HepG2 (cell line): ENCODE measurements around the gene SFR1. TPM values are rescaled to one million over a fixed set of nuclear protein-coding genes. Genes with fewer than 3 reads are reported as not detected.

Experiments used
- AFF4 ChIP-seq: sonication (generic); formaldehyde crosslinking; IDR thresholded peaks from 2 replicates; pipeline ENCODE4 v1.4.0; 2020; ENCODE audit warnings: missing genetic modification reagents
- GABPA ChIP-seq, 2 experiments: IDR thresholded peaks; 2 replicates each; pipeline ENCODE4 v1.6.1; 2011 to 2016; ENCODE audit warnings: low read depth in 2 of 2, low read length in 1 of 2, missing biosample characterization in 1 of 2, missing genetic modification characterization in 1 of 2
- KDM4B ChIP-seq: sonication (generic); formaldehyde crosslinking; IDR thresholded peaks from 2 replicates; pipeline ENCODE4 v1.4.0; 2020; ENCODE audit warnings: missing genetic modification reagents
- KMT2A ChIP-seq: sonication (generic); formaldehyde crosslinking; IDR thresholded peaks from 2 replicates; pipeline ENCODE4 v1.4.0; 2020; ENCODE audit warnings: missing genetic modification reagents
- SP2 ChIP-seq: sonication (generic); formaldehyde crosslinking; IDR thresholded peaks from 2 replicates; pipeline ENCODE4 v1.5.1; 2020; ENCODE audit warnings: mild to moderate bottlenecking, missing genetic modification reagents
- SSRP1 ChIP-seq: IDR thresholded peaks from 2 replicates; pipeline ENCODE4 v1.6.1; 2016; ENCODE audit warnings: control low read depth
- U2AF1 ChIP-seq: fragments of 200-400 bp; formaldehyde crosslinking; optimal IDR thresholded peaks from 2 replicates; pipeline ENCODE3; 2017; ENCODE audit warnings: mild to moderate bottlenecking, low read depth, low read length
- YY1 ChIP-seq: IDR thresholded peaks from 2 replicates; pipeline ENCODE4 v1.6.1; 2011; ENCODE audit warnings: low read length, low read depth, moderate library complexity, mild to moderate bottlenecking; ENCODE audit not compliant: insufficient read depth, insufficient replicate concordance
- ZBTB10 ChIP-seq: sonication (generic); formaldehyde crosslinking; IDR thresholded peaks from 2 replicates; pipeline ENCODE4 v1.4.0; 2020; ENCODE audit warnings: missing genetic modification reagents, borderline replicate concordance
- ZFP36L1 ChIP-seq: sonication (generic); formaldehyde crosslinking; IDR thresholded peaks from 2 replicates; pipeline ENCODE4 v1.8.0; 2022; ENCODE audit warnings: mild to moderate bottlenecking, missing genetic modification reagents, moderate library complexity
- ZHX2 ChIP-seq, 2 experiments: sonication (generic) in 1 of 2; formaldehyde crosslinking in 1 of 2; IDR thresholded peaks; 2 replicates each; pipeline versions ENCODE4 v1.6.1 to v1.9.0; 2014 to 2022; ENCODE audit warnings: antibody characterized with exemption in 1 of 2, borderline replicate concordance in 1 of 2, inconsistent platforms in 1 of 2, low read depth in 1 of 2, missing genetic modification reagents in 1 of 2
- ZNF292 ChIP-seq: sonication (generic); formaldehyde crosslinking; IDR thresholded peaks from 2 replicates; pipeline ENCODE4 v1.8.1; 2022; ENCODE audit warnings: mild to moderate bottlenecking, low read depth, missing genetic modification reagents, borderline replicate concordance
- ZNF563 ChIP-seq: sonication (generic); formaldehyde crosslinking; IDR thresholded peaks from 2 replicates; pipeline ENCODE4 v1.8.0; 2022; ENCODE audit warnings: mild to moderate bottlenecking, moderate library complexity, missing genetic modification reagents
- ZNF788 ChIP-seq: sonication (generic); formaldehyde crosslinking; IDR thresholded peaks from 2 replicates; pipeline ENCODE4 v1.5.0; 2020; ENCODE audit warnings: mild to moderate bottlenecking, missing genetic modification reagents, borderline replicate concordance
- polyA plus RNA-seq, 8 experiments: library from polyadenylated mRNA; depleted of rRNA in 3 of 8; stranded (reverse) in 7 of 8; unstranded in 1 of 8; fragments of >200 nt; fragmentation: Illumina TruSeq in 4 of 8; extraction: Trizol in 4 of 8; gene quantifications; 2 replicates each; pipeline versions ENCODE4 v1.2.1 to v1.2.3, GENCODE V29; 2011 to 2016; ENCODE audit warnings: low read depth in 4 of 8, missing spikeins in 1 of 8, mixed read lengths in 1 of 8; ENCODE audit not compliant: insufficient read depth in 1 of 8
- total RNA-seq, 5 experiments: library from RNA; depleted of rRNA; stranded (reverse); fragments of >200 nt; fragmentation: Illumina TruSeq; extraction: Trizol; gene quantifications; 2 replicates each; pipeline ENCODE4 v1.2.3, GENCODE V29; 2016; ENCODE audit warnings: low read depth in 1 of 5

SFR1 gene
- total and polyA plus RNA-seq, 2 of the 13 experiments (the other 11 are each of a cell fraction or from before 2014, with no cell fraction given), result 2.2 to 6.1 TPM

GRCh38 chr10:104121485-104122224 lies at the start of gene SFR1 (continued):
- TF ChIP-seq AFF4 (CRISPR knock-in tag) (no peak; the same call in 1 of the 2 replicates), ZFP36L1 (CRISPR knock-in tag) (no peak), ZHX2 (IDR thresholded peaks at IDR 0.05; ENCODE audit: low read depth) (peak; percentile 60; the same call in 1 of the 2 replicates), ZHX2 (CRISPR knock-in tag; IDR thresholded peaks at IDR 0.05; ENCODE audit: borderline replicate concordance) (no peak), KMT2A (CRISPR knock-in tag) (peak; percentile 87), ZNF292 (CRISPR knock-in tag) (no peak), ZNF563 (no peak), GABPA (IDR thresholded peaks at IDR 0.05; ENCODE audit: low read depth, low read length) (no peak), GABPA (CRISPR knock-in tag; IDR thresholded peaks at IDR 0.05; ENCODE audit: low read depth) (0 out of 2 replicates have a peak, but pooled peaks have one; percentile 21), ZNF788 (CRISPR knock-in tag) (no peak; the same call in 1 of the 2 replicates), KDM4B (no peak), ZBTB10 (no peak), U2AF1 (no peak), SSRP1 (no peak), YY1 (peak; percentile 82), SP2 (CRISPR knock-in tag) (peak; percentile 81)
